ENCODE results near the gene KPNA2.
"Not testable (repeated sequence)": the region's sequence is repeated elsewhere in the genome, so short reads cannot be mapped to it uniquely, and the experiment has no call there.

KPNA2 gene

GRCh38 chr17:68019675-68020408 lies 15.7 kb upstream of the KPNA2 start:
- peak; percentile 94 to 99 for DNase-seq (ENCODE audit: low read depth in 2 of 2)

GRCh38 chr17:68020409-68020756 lies 15.2 kb upstream of the KPNA2 start:
- DNase-seq (ENCODE audit: low read depth in 2 of 2) = no peak

GRCh38 chr17:68020791-68021190 lies 14.7 kb upstream of the KPNA2 start:
- not testable (repeated sequence) for DNase-seq (ENCODE audit: low read depth in 2 of 2)

- no peak for DNase-seq (ENCODE audit: low read depth in 2 of 2)
These were observed 13.6 kb upstream of the KPNA2 start for GRCh38 chr17:68021963-68022362.

- not testable (repeated sequence) for DNase-seq (ENCODE audit: low read depth in 2 of 2)
These were observed 13.0 kb upstream of the KPNA2 start for GRCh38 chr17:68022547-68022946.

- DNase-seq (ENCODE audit: low read depth in 2 of 2) = no peak
These were observed 5.9 kb upstream of the KPNA2 start for GRCh38 chr17:68029512-68030215.

GRCh38 chr17:68033636-68034451 lies 1.7 kb upstream of the KPNA2 start:
- DNase-seq (ENCODE audit: low read depth in 2 of 2) = no peak

GRCh38 chr17:68034452-68034776 lies 1.1 kb upstream of the KPNA2 start:
- DNase-seq (ENCODE audit: low read depth in 2 of 2) = no peak

GRCh38 chr17:68035131-68035522 lies 408 bp upstream of the KPNA2 start:
- peak; percentile 87 to 94 for DNase-seq (ENCODE audit: low read depth in 2 of 2)

- DNase-seq (ENCODE audit: low read depth in 2 of 2) = no peak
These were observed 991 bp downstream of the KPNA2 start for GRCh38 chr17:68036304-68037147.

GRCh38 chr17:68047153-68047846 lies 11.8 kb downstream of the KPNA2 start:
- DNase-seq (ENCODE audit: low read depth in 2 of 2) = no peak

GRCh38 chr17:68047890-68048542 lies 12.5 kb downstream of the KPNA2 start:
- DNase-seq (ENCODE audit: low read depth in 2 of 2) = not testable (repeated sequence)

- DNase-seq (ENCODE audit: low read depth in 2 of 2) = no peak
These were observed 13.5 kb downstream of the KPNA2 start for GRCh38 chr17:68048996-68049395.

GRCh38 chr17:68049812-68050437 lies 14.4 kb downstream of the KPNA2 start:
- DNase-seq (ENCODE audit: low read depth in 2 of 2) = not testable (repeated sequence)

GRCh38 chr17:68051321-68052312 lies 16.1 kb downstream of the KPNA2 start:
- DNase-seq (ENCODE audit: low read depth in 2 of 2) = not testable (repeated sequence)

GRCh38 chr17:68052810-68053209 lies 17.3 kb downstream of the KPNA2 start:
- DNase-seq (ENCODE audit: low read depth in 2 of 2) = no peak

- DNase-seq (ENCODE audit: low read depth in 2 of 2) = no peak
These were observed 17.9 kb downstream of the KPNA2 start for GRCh38 chr17:68053231-68054013.

GRCh38 chr17:68054296-68054900 lies 18.9 kb downstream of the KPNA2 start:
- no peak for DNase-seq (ENCODE audit: low read depth in 2 of 2)

Measured in stimulated activated CD4-positive, alpha-beta T cell treated with anti-CD3 and anti-CD28 coated beads, Interleukin-4, amount 100 ng/mL, for 48 hours (primary cell).